ENCODE data around the gene DTNBP1.

The DTNBP1 gene

GRCh38 chr6:15513131-15513771, 149.6 kb downstream of the DTNBP1 start:
- Histone ChIP-seq H3K4me1 (ENCODE audit: control insufficient read depth, insufficient read depth, low read length) (no peaks in the 10 kb centered on the region), H3K9me3 (ENCODE audit: control insufficient read depth, insufficient read depth, low read depth, low read length) (no peaks in the 10 kb centered on the region), H3K27ac (ENCODE audit: extremely low read depth, low read depth, low read length) (no peak overlapping the region), H3K36me3 (ENCODE audit: control insufficient read depth in 2 of 2, insufficient read depth in 1 of 2, low read length in 2 of 2) (peaks cover under 1 to 92% of the 10 kb centered on the region in 2 experiments), H3K4me3 (ENCODE audit: low read depth, low read length) (no peak overlapping the region)
- TF ChIP-seq EGR2 (tag by site-specific recombination; IDR thresholded peaks at IDR 0.05; ENCODE audit: low read depth) (peak; percentile 85), OSR2 (tag by site-specific recombination; IDR thresholded peaks at IDR 0.05) (no peak), ZFHX2 (tag by site-specific recombination; conservative IDR thresholded peaks at IDR 0.05) (peak; percentile 62)
- CTCF ChIA-PET = interaction anchor here (0.8 to 1.6 kb wide), 2 partner anchors 18 to 36 kb away, joined by 3 to 4 read pairs; no protein-coding TSS in a partner anchor
- POLR2A ChIA-PET = no interaction called here

GRCh38 chr6:15512721-15513120, 150.1 kb downstream of the DTNBP1 start:
- Histone ChIP-seq H3K4me3 (ENCODE audit: low read depth, low read length) (no peak overlapping the region), H3K36me3 (ENCODE audit: control insufficient read depth in 2 of 2, insufficient read depth in 1 of 2, low read length in 2 of 2) (peaks cover 0 to 92% of the 10 kb centered on the region in 2 experiments), H3K27ac (ENCODE audit: extremely low read depth, low read depth, low read length) (no peak overlapping the region), H3K9me3 (ENCODE audit: control insufficient read depth, insufficient read depth, low read depth, low read length) (no peaks in the 10 kb centered on the region), H3K4me1 (ENCODE audit: control insufficient read depth, insufficient read depth, low read length) (no peaks in the 10 kb centered on the region)
- ChIA-PET POLR2A (no interaction called here), CTCF (interaction anchor here (0.8 to 1.6 kb wide), 2 partner anchors 17 to 36 kb away, joined by 3 to 4 read pairs; no protein-coding TSS in a partner anchor)
- no peak for TF ChIP-seq ZNF112 (tag by site-specific recombination; IDR thresholded peaks at IDR 0.05)
- TF ChIP-seq ZNF449 (tag by site-specific recombination; IDR thresholded peaks at IDR 0.05) = no peak
- TF ChIP-seq ZNF211 (tag by site-specific recombination; IDR thresholded peaks at IDR 0.05; ENCODE audit: low read depth) = no peak
- no peak for TF ChIP-seq ZNF707 (tag by site-specific recombination; IDR thresholded peaks at IDR 0.05)

- ChIA-PET CTCF (interaction anchor here (0.7 to 1.0 kb wide), 3 partner anchors 111 to 1641 kb away, joined by 3 read pairs; no protein-coding TSS in a partner anchor), POLR2A (no interaction called here)
- H3K27ac ChIP-seq (ENCODE audit: extremely low read depth, low read depth, low read length) = no peak overlapping the region
- peaks cover 0 to 92% of the 10 kb centered on the region in 2 experiments for H3K36me3 ChIP-seq (ENCODE audit: control insufficient read depth in 2 of 2, insufficient read depth in 1 of 2, low read length in 2 of 2)
- no peaks in the 10 kb centered on the region for H3K9me3 ChIP-seq (ENCODE audit: control insufficient read depth, insufficient read depth, low read depth, low read length)
- no peak overlapping the region for H3K4me3 ChIP-seq (ENCODE audit: low read depth, low read length)
- no peaks in the 10 kb centered on the region for H3K4me1 ChIP-seq (ENCODE audit: control insufficient read depth, insufficient read depth, low read length)
- no peak for TF ChIP-seq ZNF792 (tag by site-specific recombination; IDR thresholded peaks at IDR 0.05)
- TF ChIP-seq ZNF654 (tag by site-specific recombination; IDR thresholded peaks at IDR 0.05; ENCODE audit: low read depth) = 0 out of 2 replicates have a peak, but pooled peaks have one; percentile 19
- TF ChIP-seq, protein P1, sequence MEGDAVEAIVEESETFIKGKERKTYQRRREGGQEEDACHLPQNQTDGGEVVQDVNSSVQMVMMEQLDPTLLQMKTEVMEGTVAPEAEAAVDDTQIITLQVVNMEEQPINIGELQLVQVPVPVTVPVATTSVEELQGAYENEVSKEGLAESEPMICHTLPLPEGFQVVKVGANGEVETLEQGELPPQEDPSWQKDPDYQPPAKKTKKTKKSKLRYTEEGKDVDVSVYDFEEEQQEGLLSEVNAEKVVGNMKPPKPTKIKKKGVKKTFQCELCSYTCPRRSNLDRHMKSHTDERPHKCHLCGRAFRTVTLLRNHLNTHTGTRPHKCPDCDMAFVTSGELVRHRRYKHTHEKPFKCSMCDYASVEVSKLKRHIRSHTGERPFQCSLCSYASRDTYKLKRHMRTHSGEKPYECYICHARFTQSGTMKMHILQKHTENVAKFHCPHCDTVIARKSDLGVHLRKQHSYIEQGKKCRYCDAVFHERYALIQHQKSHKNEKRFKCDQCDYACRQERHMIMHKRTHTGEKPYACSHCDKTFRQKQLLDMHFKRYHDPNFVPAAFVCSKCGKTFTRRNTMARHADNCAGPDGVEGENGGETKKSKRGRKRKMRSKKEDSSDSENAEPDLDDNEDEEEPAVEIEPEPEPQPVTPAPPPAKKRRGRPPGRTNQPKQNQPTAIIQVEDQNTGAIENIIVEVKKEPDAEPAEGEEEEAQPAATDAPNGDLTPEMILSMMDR (tag by site-specific recombination; IDR thresholded peaks at IDR 0.05) = peak; percentile 30; the same call in 1 of the 2 replicates
These were observed 150.7 kb downstream of the DTNBP1 start for GRCh38 chr6:15512126-15512525.

- peaks cover 0 to 92% of the 10 kb centered on the region in 2 experiments for H3K36me3 ChIP-seq (ENCODE audit: control insufficient read depth in 2 of 2, insufficient read depth in 1 of 2, low read length in 2 of 2)
- no peak overlapping the region for H3K4me3 ChIP-seq (ENCODE audit: low read depth, low read length)
- TF ChIP-seq ZIC2 (tag by site-specific recombination; IDR thresholded peaks at IDR 0.05) (peak; percentile 29; the same call in 1 of the 2 replicates), ZNF561 (tag by site-specific recombination; IDR thresholded peaks at IDR 0.05; ENCODE audit: borderline replicate concordance) (no peak)
- H3K27ac ChIP-seq (ENCODE audit: extremely low read depth, low read depth, low read length) = no peak overlapping the region
- POLR2A ChIA-PET = no interaction called here
- CTCF ChIA-PET = interaction anchor here (0.7 to 1.0 kb wide), 3 partner anchors 112 to 1641 kb away, joined by 3 read pairs; no protein-coding TSS in a partner anchor
- no peaks in the 10 kb centered on the region for H3K4me1 ChIP-seq (ENCODE audit: control insufficient read depth, insufficient read depth, low read length)
- no peaks in the 10 kb centered on the region for H3K9me3 ChIP-seq (ENCODE audit: control insufficient read depth, insufficient read depth, low read depth, low read length)
These were observed 151.3 kb downstream of the DTNBP1 start for GRCh38 chr6:15511248-15512125.

Data from HEK293 (cell line).